Kidney (tissue), 14 donors: ENCODE measurements around the gene MSI2. TPM values are rescaled to one million over a fixed set of nuclear protein-coding genes. Genes with fewer than 3 reads are reported as not detected.

Experiments used
- DNase-seq, 5 donors: peaks; one replicate each; pipeline ENCODE4 v3.0.0-alpha.2; 2013 to 2020
- FAIRE-seq: peaks from 2 replicates; lab custom pipeline; 2012; peaks lifted over from hg19 to GRCh38; lab: Jason Lieb, UNC
- H3K27ac ChIP-seq, 2 donors: one replicate each; pipeline ENCODE4 v1.7.0; 2013; ENCODE audit warnings: low read depth in 2 of 2, low read length in 2 of 2, inconsistent platforms in 1 of 2
- H3K27me3 ChIP-seq: one replicate; pipeline ENCODE4 v1.7.1; 2013; ENCODE audit warnings: low read length, inconsistent platforms; ENCODE audit not compliant: control insufficient read depth, insufficient read depth
- H3K36me3 ChIP-seq, 3 donors: one replicate each; pipeline versions ENCODE4 v1.7.0 to v1.7.1; 2013; ENCODE audit warnings: low read length in 3 of 3, control low read depth in 1 of 3, inconsistent platforms in 1 of 3; ENCODE audit not compliant: insufficient read depth in 3 of 3, control insufficient read depth in 2 of 3
- H3K4me1 ChIP-seq, 3 donors: one replicate each; pipeline versions ENCODE4 v1.7.0 to v1.7.1; 2013; ENCODE audit warnings: low read length in 3 of 3, inconsistent platforms in 1 of 3, low read depth in 1 of 3; ENCODE audit not compliant: control insufficient read depth in 2 of 3, insufficient read depth in 2 of 3
- H3K4me3 ChIP-seq, 3 donors: one replicate each; pipeline versions ENCODE4 v1.7.0 to v1.8.1; 2013; ENCODE audit warnings: low read length in 3 of 3, control low read depth in 1 of 3, inconsistent platforms in 1 of 3
- H3K9ac ChIP-seq, 3 donors: one replicate each; pipeline versions ENCODE4 v1.7.0 to v1.7.1; 2013; ENCODE audit warnings: low read length in 3 of 3, control low read depth in 1 of 3, inconsistent platforms in 1 of 3
- H3K9me3 ChIP-seq, 3 donors: one replicate each; pipeline versions ENCODE4 v1.7.0 to v1.7.1; 2013; ENCODE audit warnings: low read length in 3 of 3, control low read depth in 1 of 3, inconsistent platforms in 1 of 3; ENCODE audit not compliant: control insufficient read depth in 2 of 3, insufficient read depth in 1 of 3
- CTCF ChIP-seq: IDR thresholded peaks from 3 replicates; pipeline ENCODE4 v1.5.1; 2012; ENCODE audit warnings: mild to moderate bottlenecking, moderate library complexity, borderline replicate concordance; ENCODE audit not compliant: insufficient read depth; ENCODE audit errors: extremely low read depth
- intact Hi-C: fragments of 100-400 bp; cut with DNase I; formaldehyde crosslinking; loops from one replicate; pipeline ENCODE4 v1.11.1; 2022
- polyA plus RNA-seq: library from polyadenylated mRNA; stranded (reverse); fragments of 350-450 nt; fragmentation: Illumina TruSeq; extraction: RNeasy Lipid Tissue Mini Kit (QIAGEN cat#74804); gene quantifications from one replicate; pipeline ENCODE4 v1.2.3, GENCODE V29; 2014; ENCODE audit warnings: low read depth, low replicate concordance; ENCODE audit not compliant: insufficient read depth
- total RNA-seq: library from RNA; stranded (reverse); fragmentation: NEBNext Ultra II Directional; extraction: Animal tissue kit (Norgen Biotek cat#: 25700); gene quantifications from one replicate; pipeline ENCODE4 v1.2.1, GENCODE V29; 2021
- donor health status: control.
- donor health status: control.
- donor health status: control.
- donor health status: control.
- donor health status: control.
- donor health status: DM: yes; HTN: yes; CAD: no.
- donor health status: Normal renal cell carcinoma (clear cell type).

Gene MSI2
- total and polyA plus RNA-seq, 2 donors from 2014 or later: 69.2 to 151 TPM

GRCh38 chr17:57315061-57316015 lies 59.0 kb downstream of the MSI2 start:
- intact Hi-C loops: no loop called here
- Histone ChIP-seq H3K4me1 (peaks cover 0 to 12% (median 0%) of the 10 kb centered on the region in 3 donors), H3K27ac (peak overlapping the region; percentile 33 to 50), H3K4me3 (no peak overlapping the region), H3K36me3 (peaks cover 0 to 3% (median 0%) of the 10 kb centered on the region in 3 donors), H3K27me3 (no peaks in the 10 kb centered on the region), H3K9ac (no peak overlapping the region), H3K9me3 (no peaks in the 10 kb centered on the region)
- FAIRE-seq: no peak
- no peak for DNase-seq
- TF ChIP-seq CTCF: no peak

GRCh38 chr17:57316361-57316760 lies 60.0 kb downstream of the MSI2 start:
- Histone ChIP-seq H3K4me1 (peaks cover 0 to 12% (median 0%) of the 10 kb centered on the region in 3 donors), H3K4me3 (no peak overlapping the region), H3K36me3 (peaks cover 0 to 3% (median 0%) of the 10 kb centered on the region in 3 donors), H3K27ac (no peak overlapping the region), H3K9ac (no peak overlapping the region), H3K27me3 (no peaks in the 10 kb centered on the region), H3K9me3 (no peaks in the 10 kb centered on the region)
- FAIRE-seq (no peak), DNase-seq (no peak)
- no peak for TF ChIP-seq CTCF
- intact Hi-C loops: no loop called here

- no peaks in the 10 kb centered on the region for H3K9me3 ChIP-seq
- TF ChIP-seq CTCF: no peak
- H3K9ac ChIP-seq: no peak overlapping the region
- H3K27me3 ChIP-seq: no peaks in the 10 kb centered on the region
- H3K27ac ChIP-seq: no peak overlapping the region
- no peak overlapping the region for H3K4me3 ChIP-seq
- H3K36me3 ChIP-seq: peaks cover 0 to 3% (median 0%) of the 10 kb centered on the region in 3 donors
- DNase-seq: no peak
- no peak for FAIRE-seq
- intact Hi-C loops: no loop called here
- H3K4me1 ChIP-seq: peaks cover 0 to 10% (median 0%) of the 10 kb centered on the region in 3 donors
Observed at GRCh38 chr17:57317079-57317478, 60.8 kb downstream of the MSI2 start.
